Transverse colon (tissue), 4 donors: ENCODE data around the gene LMBR1. TPM values are rescaled to one million over a fixed set of nuclear protein-coding genes. Genes with fewer than 3 reads are reported as not detected.
"Not testable (repeated sequence)": the region's sequence is repeated elsewhere in the genome, so short reads cannot be mapped to it uniquely, and the experiment has no call there.

Source experiments
- DNase-seq: peaks from one replicate; pipeline ENCODE4 v3.0.0-alpha.2; 2019
- H3K27ac ChIP-seq, 4 donors: fragments of 200-600 bp; sonication (generic); 2 replicates each; pipeline ENCODE4 v1.5.1; 2016 to 2018; ENCODE audit warnings: inconsistent platforms in 4 of 4
- H3K27me3 ChIP-seq: fragments of 200-600 bp; sonication (generic); 2 replicates; pipeline ENCODE4 v1.5.1; 2017; ENCODE audit warnings: inconsistent platforms
- H3K36me3 ChIP-seq, 4 donors: fragments of 200-600 bp; sonication (generic); 2 replicates each; pipeline ENCODE4 v1.5.1; 2017 to 2019; ENCODE audit warnings: inconsistent platforms in 4 of 4
- H3K4me1 ChIP-seq, 4 donors: fragments of 200-600 bp; sonication (generic); 2 replicates each; pipeline ENCODE4 v1.5.1; 2017 to 2020; ENCODE audit warnings: inconsistent platforms in 4 of 4
- H3K4me3 ChIP-seq, 4 donors: fragments of 200-600 bp; sonication (generic); 1 replicate in 1 of 4; 2 replicates in 3 of 4; pipeline versions ENCODE4 v1.5.1 to v1.6.1; 2017 to 2019; ENCODE audit warnings: inconsistent platforms in 4 of 4
- H3K9me3 ChIP-seq, 2 donors: fragments of 200-600 bp; sonication (generic); 2 replicates each; pipeline ENCODE4 v1.5.1; 2017 to 2019; ENCODE audit warnings: inconsistent platforms in 2 of 2
- EP300 ChIP-seq: sonication (generic); formaldehyde crosslinking; IDR thresholded peaks from one replicate; pipeline ENCODE4 v1.6.1; 2017; ENCODE audit warnings: antibody characterized with exemption, low read depth
- POLR2A ChIP-seq: fragments of 450-650 bp; IDR thresholded peaks from one replicate; pipeline ENCODE4 v1.6.1; 2016; ENCODE audit warnings: antibody characterized with exemption, mild to moderate bottlenecking, moderate library complexity
- POLR2AphosphoS5 ChIP-seq, 3 donors: sonication (generic); formaldehyde crosslinking; IDR thresholded peaks; one replicate each; pipeline ENCODE4 v1.6.1; 2016; ENCODE audit warnings: antibody characterized with exemption in 3 of 3
- WGBS, 2 donors: methylation state at CpG; one replicate each; pipeline ENCODE4 v1.1.5; 2018; ENCODE audit warnings: low coverage in 1 of 2; 5-methylcytosine and 5-hydroxymethylcytosine counted together
- in situ Hi-C, 4 donors: fragments of 200-750 bp; cut with MboI; loops; one replicate each; pipeline versions ENCODE4 v1.15.0 to v1.15.1; 2017; ENCODE audit warnings: low sequenced_read_pairs in 3 of 4, low pct_ligation_motif_present in 1 of 4, low pct_unique_long_range_greater_than_20kb in 1 of 4
- intact Hi-C: fragments of 100-400 bp; cut with DNase I; formaldehyde crosslinking; loops from one replicate; pipeline ENCODE4 v1.15.1; 2023; ENCODE audit warnings: low total_unique reads
- total RNA-seq, 4 donors: library from RNA; depleted of rRNA; stranded (reverse); fragments of >200 nt; gene quantifications; one replicate each; pipeline ENCODE4 v1.1.0, GENCODE V29; 2016
- TF ChIP-seq, protein P1 (sequence below), 5 experiments: fragments of 200-600 bp in 3 of 5; fragments of 450-650 bp in 2 of 5; sonication (generic) in 3 of 5; IDR thresholded peaks; 1 replicate in 2 of 5; 2 replicates in 3 of 5; pipeline ENCODE4 v1.5.1; 2016 to 2017; ENCODE audit warnings: antibody characterized with exemption in 5 of 5, inconsistent platforms in 3 of 5, mild to moderate bottlenecking in 2 of 5, moderate library complexity in 1 of 5

LMBR1 gene
- total RNA-seq, 4 donors from 2014 or later: 16.7 to 78.1 (median 67.4) TPM

- no peak for DNase-seq
- TF ChIP-seq, protein P1, sequence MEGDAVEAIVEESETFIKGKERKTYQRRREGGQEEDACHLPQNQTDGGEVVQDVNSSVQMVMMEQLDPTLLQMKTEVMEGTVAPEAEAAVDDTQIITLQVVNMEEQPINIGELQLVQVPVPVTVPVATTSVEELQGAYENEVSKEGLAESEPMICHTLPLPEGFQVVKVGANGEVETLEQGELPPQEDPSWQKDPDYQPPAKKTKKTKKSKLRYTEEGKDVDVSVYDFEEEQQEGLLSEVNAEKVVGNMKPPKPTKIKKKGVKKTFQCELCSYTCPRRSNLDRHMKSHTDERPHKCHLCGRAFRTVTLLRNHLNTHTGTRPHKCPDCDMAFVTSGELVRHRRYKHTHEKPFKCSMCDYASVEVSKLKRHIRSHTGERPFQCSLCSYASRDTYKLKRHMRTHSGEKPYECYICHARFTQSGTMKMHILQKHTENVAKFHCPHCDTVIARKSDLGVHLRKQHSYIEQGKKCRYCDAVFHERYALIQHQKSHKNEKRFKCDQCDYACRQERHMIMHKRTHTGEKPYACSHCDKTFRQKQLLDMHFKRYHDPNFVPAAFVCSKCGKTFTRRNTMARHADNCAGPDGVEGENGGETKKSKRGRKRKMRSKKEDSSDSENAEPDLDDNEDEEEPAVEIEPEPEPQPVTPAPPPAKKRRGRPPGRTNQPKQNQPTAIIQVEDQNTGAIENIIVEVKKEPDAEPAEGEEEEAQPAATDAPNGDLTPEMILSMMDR (IDR thresholded peaks at IDR 0.05): no peak
- TF ChIP-seq EP300 (no peak), POLR2A (no peak), POLR2AphosphoS5 (IDR thresholded peaks at IDR 0.05) (no peak)
- Histone ChIP-seq H3K9me3 (no peaks in the 10 kb centered on the region), H3K4me3 (no peak overlapping the region), H3K27ac (no peak overlapping the region), H3K36me3 (no peaks in the 10 kb centered on the region), H3K4me1 (no peaks in the 10 kb centered on the region), H3K27me3 (peaks cover 39% of the 10 kb centered on the region)
- 90 to 93% methylated on average over 32 to 57 of the region's 57 CpGs for whole genome bisulfite sequencing, 2 donors
- in situ Hi-C loops: no loop called here
- intact Hi-C loops: loop anchor here (10.0 kb wide), 1 partner anchor 334 kb away; no protein-coding TSS in a partner anchor
These were observed 47.6 kb upstream of the LMBR1 start for GRCh38 chr7:156940421-156941122.

DNA sequence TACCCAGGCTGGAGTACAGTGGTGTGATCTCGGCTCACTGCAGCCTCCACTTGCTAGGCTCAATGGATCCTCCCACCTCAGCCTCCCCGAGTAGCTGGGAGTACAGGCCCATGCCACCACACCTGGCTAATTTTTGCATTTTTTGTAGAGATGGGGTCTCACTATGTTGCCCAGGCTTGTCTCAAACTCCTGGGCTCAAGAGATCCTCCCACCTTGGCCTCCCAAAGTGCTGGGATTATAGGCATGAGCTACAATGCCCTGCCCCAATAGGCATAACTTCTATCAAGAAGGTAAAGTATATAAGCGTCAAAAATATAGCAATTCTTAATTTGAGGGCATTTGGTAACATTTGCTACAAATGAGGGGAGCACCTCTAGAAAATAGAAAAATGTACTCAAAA, 43.8 kb upstream of the LMBR1 start:
- H3K27me3 ChIP-seq, in situ Hi-C loops, H3K36me3 ChIP-seq, intact Hi-C loops, H3K27ac ChIP-seq, H3K4me3 ChIP-seq, H3K9me3 ChIP-seq, DNase-seq, H3K4me1 ChIP-seq: not testable (repeated sequence)
- WGBS, 2 donors: 80 to 95% methylated on average over 2 to 3 of the region's 3 CpGs

GRCh38 chr7:156935250-156935649, 42.3 kb upstream of the LMBR1 start:
- Histone ChIP-seq H3K27ac (no peak overlapping the region), H3K9me3 (no peaks in the 10 kb centered on the region), H3K4me1 (no peaks in the 10 kb centered on the region), H3K4me3 (no peak overlapping the region), H3K27me3 (peaks cover 6% of the 10 kb centered on the region), H3K36me3 (no peaks in the 10 kb centered on the region)
- in situ Hi-C loops (no loop called here), intact Hi-C loops (no loop called here)
- WGBS, 2 donors: 84 to 95% methylated on average over 3 to 7 of the region's 7 CpGs
- no peak for DNase-seq
- no peak for TF ChIP-seq EP300
- no peak for TF ChIP-seq POLR2AphosphoS5 (IDR thresholded peaks at IDR 0.05)
- TF ChIP-seq, protein P1 (IDR thresholded peaks at IDR 0.05): no peak
- TF ChIP-seq POLR2A: no peak

- Histone ChIP-seq H3K4me1 (peaks cover 0 to 14% (median 6%) of the 10 kb centered on the region in 4 donors), H3K27me3 (peaks cover 13% of the 10 kb centered on the region), H3K9me3 (no peaks in the 10 kb centered on the region), H3K27ac (no peak overlapping the region), H3K4me3 (no peak overlapping the region), H3K36me3 (no peaks in the 10 kb centered on the region)
- in situ Hi-C loops (no loop called here), intact Hi-C loops (no loop called here)
- 8 to 9% methylated on average over 7 of the region's 7 CpGs for WGBS, 2 donors
- DNase-seq: no peak
- TF ChIP-seq POLR2A (no peak), EP300 (no peak), POLR2AphosphoS5 (IDR thresholded peaks at IDR 0.05) (no peak)
- TF ChIP-seq, protein P1 (IDR thresholded peaks at IDR 0.05): no peak
These were observed 39.0 kb upstream of the LMBR1 start for GRCh38 chr7:156932006-156932405.
